Mammary epithelial cell (primary cell): ENCODE data around the gene ITGA11.

Experiments
- EZH2 ChIP-seq: IDR thresholded peaks from 2 replicates; pipeline ENCODE4 v1.6.1; 2012; ENCODE audit warnings: low read length, inconsistent platforms, borderline replicate concordance
- TF ChIP-seq, protein P1 (sequence below), 2 donors: IDR thresholded peaks in 1 of 2; conservative IDR thresholded peaks in 1 of 2; 2 replicates each; pipeline ENCODE4 v1.5.1; 2011 to 2012; ENCODE audit warnings: inconsistent platforms in 2 of 2, low read length in 2 of 2, mild to moderate bottlenecking in 2 of 2, control low read depth in 1 of 2, low read depth in 1 of 2; ENCODE audit not compliant: insufficient read depth in 1 of 2; ENCODE audit errors: extremely low read depth in 1 of 2

GRCh38 chr15:68417897-68418296 is 14.1 kb downstream of the ITGA11 start:
- TF ChIP-seq, protein P1, sequence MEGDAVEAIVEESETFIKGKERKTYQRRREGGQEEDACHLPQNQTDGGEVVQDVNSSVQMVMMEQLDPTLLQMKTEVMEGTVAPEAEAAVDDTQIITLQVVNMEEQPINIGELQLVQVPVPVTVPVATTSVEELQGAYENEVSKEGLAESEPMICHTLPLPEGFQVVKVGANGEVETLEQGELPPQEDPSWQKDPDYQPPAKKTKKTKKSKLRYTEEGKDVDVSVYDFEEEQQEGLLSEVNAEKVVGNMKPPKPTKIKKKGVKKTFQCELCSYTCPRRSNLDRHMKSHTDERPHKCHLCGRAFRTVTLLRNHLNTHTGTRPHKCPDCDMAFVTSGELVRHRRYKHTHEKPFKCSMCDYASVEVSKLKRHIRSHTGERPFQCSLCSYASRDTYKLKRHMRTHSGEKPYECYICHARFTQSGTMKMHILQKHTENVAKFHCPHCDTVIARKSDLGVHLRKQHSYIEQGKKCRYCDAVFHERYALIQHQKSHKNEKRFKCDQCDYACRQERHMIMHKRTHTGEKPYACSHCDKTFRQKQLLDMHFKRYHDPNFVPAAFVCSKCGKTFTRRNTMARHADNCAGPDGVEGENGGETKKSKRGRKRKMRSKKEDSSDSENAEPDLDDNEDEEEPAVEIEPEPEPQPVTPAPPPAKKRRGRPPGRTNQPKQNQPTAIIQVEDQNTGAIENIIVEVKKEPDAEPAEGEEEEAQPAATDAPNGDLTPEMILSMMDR (conservative IDR thresholded peaks at IDR 0.05 in 1 of 2, IDR thresholded peaks at IDR 0.05 in 1 of 2; ENCODE audit: extremely low read depth in 1 of 2, insufficient read depth in 1 of 2, low read depth in 1 of 2, low read length in 2 of 2) = no peak
- no peak for TF ChIP-seq EZH2
